Ovary (tissue), 3 donors: Measurements from ENCODE around the gene EMD.

Experiments used
- CTCF ChIP-seq, 3 donors: fragments of 450-650 bp in 2 of 3; fragments of 200-600 bp in 1 of 3; IDR thresholded peaks; one replicate each; pipeline versions ENCODE4 v1.5.1 to v1.8.0; 2016 to 2022; ENCODE audit warnings: antibody characterized with exemption in 3 of 3, mild to moderate bottlenecking in 1 of 3
- EP300 ChIP-seq: sonication (generic); formaldehyde crosslinking; IDR thresholded peaks from one replicate; pipeline ENCODE4 v1.6.1; 2017; ENCODE audit warnings: antibody characterized with exemption
- donor health status: DM: no; HTN: no; CAD: no.

DNA sequence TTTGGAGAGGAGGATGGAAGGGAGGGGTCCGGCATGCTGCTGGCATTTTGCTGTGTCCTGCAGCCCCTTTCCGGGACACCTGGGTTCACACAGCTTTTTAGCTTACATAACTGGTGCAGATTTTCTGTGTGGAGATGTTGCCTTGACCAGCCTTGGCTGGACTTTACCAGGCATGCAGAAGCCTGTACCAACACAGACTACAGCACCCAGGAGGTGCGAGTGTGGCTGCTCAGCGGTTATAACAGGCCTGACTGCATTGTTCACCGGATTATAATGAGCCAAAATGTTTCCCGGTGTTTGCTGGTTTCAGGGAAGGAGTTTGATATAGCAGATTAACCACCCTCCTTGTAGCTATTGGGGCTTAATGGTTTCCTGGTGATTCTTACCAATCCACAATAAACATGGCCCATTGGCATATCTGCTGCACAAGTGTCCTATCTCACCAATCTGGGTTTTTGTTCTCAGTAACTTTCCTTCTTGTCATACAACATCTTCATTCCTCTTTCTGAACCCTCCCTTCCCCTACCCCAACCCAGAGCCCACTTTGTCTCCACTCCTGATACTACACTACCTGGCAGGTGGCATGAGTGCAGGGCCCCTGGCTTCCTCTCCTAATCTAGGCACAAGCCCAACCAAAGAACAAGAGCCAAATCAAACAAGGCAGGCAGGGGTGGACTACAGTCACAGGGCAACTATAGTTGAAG lies 23.0 kb downstream of the EMD start:
- no peak for TF ChIP-seq CTCF (IDR thresholded peaks at IDR 0.05)
- no peak for TF ChIP-seq EP300
